Activated T-cell treated with anti-CD3 and anti-CD28 coated beads, Interleukin-2, amount 50 U/mL, for 24 hours (primary cell): Measurements from ENCODE around the gene MDGA2.

Source experiments
- DNase-seq: peaks from one replicate; pipeline ENCODE4 v3.0.0-alpha.2; 2020
- H3K27ac Mint-ChIP-seq: 2 replicates; pipeline ENCODE4 v1.8.0; 2020; ENCODE audit warnings: mild to moderate bottlenecking, mixed read lengths
- H3K27me3 Mint-ChIP-seq: 2 replicates; pipeline ENCODE4 v1.8.0; 2020; ENCODE audit warnings: mixed read lengths
- H3K36me3 Mint-ChIP-seq: 2 replicates; pipeline ENCODE4 v1.8.0; 2020; ENCODE audit warnings: low read depth, mixed read lengths
- H3K4me1 Mint-ChIP-seq: 2 replicates; pipeline ENCODE4 v1.8.0; 2020; ENCODE audit warnings: low read depth, mixed read lengths
- H3K4me3 Mint-ChIP-seq: 2 replicates; pipeline ENCODE4 v1.8.0; 2020; ENCODE audit warnings: mild to moderate bottlenecking, moderate library complexity, mixed read lengths
- H3K9me3 Mint-ChIP-seq: 2 replicates; pipeline ENCODE4 v1.8.0; 2020; ENCODE audit warnings: mixed read lengths

The MDGA2 gene

DNA sequence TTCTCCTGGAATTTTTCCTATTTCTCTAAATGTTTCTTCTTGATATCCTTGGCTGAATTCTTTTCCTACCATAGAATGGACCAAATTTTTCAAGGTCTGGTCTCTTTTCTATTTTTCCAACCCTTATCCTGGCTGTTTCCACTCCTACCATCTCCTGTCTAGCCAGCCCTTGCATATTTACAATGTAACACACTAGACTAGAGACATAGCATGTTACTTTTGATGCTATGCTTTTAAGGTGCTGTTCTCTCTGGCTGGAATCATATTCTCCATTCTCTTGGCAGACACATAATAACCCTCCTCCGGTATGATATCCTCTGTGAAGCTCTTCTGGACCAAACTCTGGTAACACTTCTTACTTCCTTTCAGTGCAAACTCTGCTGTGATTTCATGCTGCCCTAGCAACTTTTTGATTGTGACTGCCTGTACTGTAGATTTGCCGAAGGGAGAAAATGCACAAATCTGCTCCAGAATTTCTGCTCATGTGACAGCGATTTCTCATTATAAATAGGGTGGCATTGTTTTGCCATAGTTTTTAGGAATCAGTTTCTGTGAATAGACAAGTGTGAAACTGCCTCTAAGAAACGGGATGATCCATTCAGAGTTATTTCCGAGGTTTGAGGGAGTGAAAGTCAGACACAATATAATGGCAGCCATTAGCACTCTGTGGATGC lies 284.4 kb downstream of the MDGA2 start:
- Mint-ChIP-seq H3K4me1 (no peaks in the 10 kb centered on the region), H3K9me3 (no peaks in the 10 kb centered on the region), H3K36me3 (no peaks in the 10 kb centered on the region), H3K27me3 (no peaks in the 10 kb centered on the region), H3K4me3 (no peak overlapping the region), H3K27ac (no peak overlapping the region)
- no peak for DNase-seq

DNA sequence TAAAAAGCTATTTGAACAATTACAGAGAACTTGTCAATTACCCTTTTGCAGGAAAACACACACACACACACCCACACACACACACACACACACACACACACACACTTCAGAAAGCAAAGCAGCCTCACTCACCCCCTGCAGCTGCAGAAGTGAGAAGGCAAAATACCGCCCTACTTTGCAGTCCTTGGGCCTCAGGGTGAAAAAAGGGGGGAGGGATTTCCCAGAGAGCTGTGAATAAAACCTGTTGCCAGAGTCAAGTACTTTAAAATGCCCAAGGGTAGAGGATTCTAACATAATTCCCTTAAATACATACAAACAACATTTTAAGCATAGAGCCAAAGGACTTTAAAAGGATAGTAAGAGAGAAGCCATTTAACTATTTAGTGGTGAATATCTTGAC lies 285.9 kb downstream of the MDGA2 start:
- Mint-ChIP-seq H3K4me1 (no peaks in the 10 kb centered on the region), H3K4me3 (no peak overlapping the region), H3K36me3 (no peaks in the 10 kb centered on the region), H3K9me3 (no peaks in the 10 kb centered on the region), H3K27me3 (no peaks in the 10 kb centered on the region), H3K27ac (no peak overlapping the region)
- DNase-seq, result no peak

DNA sequence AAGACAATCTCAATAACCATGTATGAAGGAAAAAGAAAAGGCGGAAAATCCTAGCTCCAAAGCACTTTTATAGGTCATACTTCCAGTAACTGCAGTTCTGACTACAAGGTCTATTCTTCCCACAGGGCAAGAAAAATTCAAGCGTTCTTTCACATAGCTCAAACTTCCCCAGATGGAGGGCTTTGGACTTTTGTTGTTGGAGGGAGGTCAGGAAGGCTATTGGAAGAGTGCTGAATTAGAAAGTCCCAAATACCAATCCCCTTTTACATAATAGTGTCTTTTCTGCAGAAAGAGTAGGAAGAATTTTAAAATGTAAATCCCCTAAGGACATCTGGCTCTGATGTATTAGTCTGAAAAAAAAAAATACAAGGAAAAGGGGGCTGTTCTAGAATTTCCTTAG lies 309.4 kb downstream of the MDGA2 start:
- Mint-ChIP-seq H3K4me1 (no peaks in the 10 kb centered on the region), H3K27ac (no peak overlapping the region), H3K9me3 (peaks cover 8% of the 10 kb centered on the region), H3K27me3 (no peaks in the 10 kb centered on the region), H3K36me3 (no peaks in the 10 kb centered on the region), H3K4me3 (no peak overlapping the region)
- DNase-seq, result no peak

DNA sequence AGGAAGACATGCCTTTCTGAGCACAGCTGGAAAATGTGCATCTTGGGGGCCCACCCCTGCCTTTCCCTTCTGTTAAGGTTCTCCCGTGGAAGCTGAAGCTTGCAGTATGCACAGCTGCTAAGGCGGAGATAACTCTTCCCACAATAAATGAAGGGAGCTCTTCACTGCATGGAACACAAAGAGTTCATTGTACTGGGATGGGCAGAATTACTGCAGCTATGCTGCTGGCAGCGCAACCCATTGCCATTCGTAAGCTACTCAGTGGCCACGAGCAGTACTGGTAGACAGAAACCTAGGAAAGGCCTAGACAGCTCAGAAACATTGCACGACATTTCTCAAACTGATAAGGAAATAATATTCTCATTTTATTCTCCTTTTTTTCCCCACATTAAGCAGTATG lies 310.2 kb downstream of the MDGA2 start:
- Mint-ChIP-seq H3K27ac (no peak overlapping the region), H3K4me1 (no peaks in the 10 kb centered on the region), H3K4me3 (no peak overlapping the region), H3K36me3 (no peaks in the 10 kb centered on the region), H3K27me3 (no peaks in the 10 kb centered on the region), H3K9me3 (peaks cover 13% of the 10 kb centered on the region)
- DNase-seq, result no peak

DNA sequence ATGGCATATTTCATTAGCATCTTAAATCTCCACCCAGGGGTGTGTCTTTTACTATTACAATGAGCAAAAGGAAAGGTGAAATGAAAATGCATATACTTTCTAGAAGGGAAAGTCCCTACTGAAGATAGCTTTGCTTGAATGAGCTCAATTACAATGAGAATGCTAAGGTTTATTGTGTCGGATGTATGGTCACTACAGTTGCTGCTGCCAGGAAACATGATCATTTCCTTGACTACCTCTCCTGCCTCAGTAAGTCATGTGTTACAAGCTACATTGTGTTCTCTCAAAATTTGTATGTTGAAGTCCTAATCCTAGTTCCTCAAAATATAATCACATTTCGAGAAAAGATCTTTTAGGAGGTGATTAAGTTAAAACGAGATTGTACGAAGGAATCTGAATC lies 322.2 kb downstream of the MDGA2 start:
- no peak for DNase-seq
- Mint-ChIP-seq H3K4me1 (no peaks in the 10 kb centered on the region), H3K36me3 (no peaks in the 10 kb centered on the region), H3K27ac (no peak overlapping the region), H3K27me3 (no peaks in the 10 kb centered on the region), H3K9me3 (peaks cover 27% of the 10 kb centered on the region), H3K4me3 (no peak overlapping the region)

DNA sequence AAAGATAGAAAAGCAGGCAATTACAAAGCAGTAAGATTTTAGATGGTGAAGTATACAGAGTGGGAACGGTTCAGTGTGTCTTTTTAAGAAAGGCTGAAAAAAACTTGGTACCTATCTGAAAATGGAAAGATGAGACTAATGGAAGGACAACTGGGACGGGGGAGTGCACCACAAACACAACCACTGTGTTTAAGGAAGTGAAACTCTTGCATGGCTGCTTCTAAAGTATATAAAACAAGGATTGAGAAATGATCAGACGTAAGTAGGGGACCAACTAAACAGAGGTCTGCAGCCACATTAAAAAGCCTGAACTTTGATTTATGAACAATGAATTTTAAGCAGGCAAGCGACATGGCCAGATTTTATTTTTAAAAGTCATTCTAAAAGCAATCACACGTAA lies 328.6 kb downstream of the MDGA2 start:
- Mint-ChIP-seq H3K9me3 (peaks cover 3% of the 10 kb centered on the region), H3K4me1 (no peaks in the 10 kb centered on the region), H3K36me3 (no peaks in the 10 kb centered on the region), H3K27me3 (no peaks in the 10 kb centered on the region), H3K27ac (no peak overlapping the region), H3K4me3 (no peak overlapping the region)
- no peak for DNase-seq

DNA sequence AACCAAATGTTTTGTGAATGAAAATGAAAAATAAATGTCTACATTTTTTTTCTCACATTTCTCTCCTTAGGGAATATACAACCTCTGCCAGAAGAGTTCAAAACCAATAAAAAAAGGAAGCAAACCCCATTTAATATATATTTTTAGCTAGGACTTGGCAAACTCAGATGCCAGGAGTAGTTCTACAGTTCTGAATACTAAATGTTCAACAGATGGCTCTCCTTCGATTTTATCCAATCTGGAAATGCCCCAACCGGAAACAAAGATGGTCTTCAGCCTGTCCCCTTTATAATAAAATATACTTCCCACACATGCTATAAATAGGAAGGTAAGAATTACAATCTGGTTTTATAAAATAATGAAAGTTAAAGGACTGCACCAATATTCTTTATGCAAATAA lies 330.4 kb downstream of the MDGA2 start:
- Mint-ChIP-seq H3K36me3 (no peaks in the 10 kb centered on the region), H3K4me3 (no peak overlapping the region), H3K4me1 (no peaks in the 10 kb centered on the region), H3K9me3 (peaks cover 3% of the 10 kb centered on the region), H3K27me3 (no peaks in the 10 kb centered on the region), H3K27ac (no peak overlapping the region)
- no peak for DNase-seq

DNA sequence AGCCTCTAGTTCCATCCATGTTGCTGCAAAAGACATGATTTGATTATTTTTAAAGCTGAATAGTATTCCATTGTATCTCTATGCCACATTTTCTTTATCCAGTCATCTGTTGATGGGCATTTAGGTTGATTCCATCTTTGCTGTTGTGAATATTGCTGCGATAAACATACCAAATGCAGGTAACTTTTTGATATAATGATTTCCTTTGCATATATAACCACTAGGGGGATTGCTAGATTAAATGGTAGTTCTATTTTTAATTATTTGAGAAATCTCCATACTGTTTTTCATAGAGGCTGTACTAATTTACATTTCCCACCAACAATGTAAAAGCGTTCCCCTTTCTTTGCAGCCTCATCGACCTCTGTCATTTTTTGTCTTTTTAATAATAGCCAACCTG lies 342.5 kb downstream of the MDGA2 start:
- Mint-ChIP-seq H3K9me3 (no peaks in the 10 kb centered on the region), H3K27ac (no peak overlapping the region), H3K27me3 (no peaks in the 10 kb centered on the region), H3K4me3 (no peak overlapping the region), H3K4me1 (no peaks in the 10 kb centered on the region), H3K36me3 (no peaks in the 10 kb centered on the region)
- DNase-seq, result no peak

DNA sequence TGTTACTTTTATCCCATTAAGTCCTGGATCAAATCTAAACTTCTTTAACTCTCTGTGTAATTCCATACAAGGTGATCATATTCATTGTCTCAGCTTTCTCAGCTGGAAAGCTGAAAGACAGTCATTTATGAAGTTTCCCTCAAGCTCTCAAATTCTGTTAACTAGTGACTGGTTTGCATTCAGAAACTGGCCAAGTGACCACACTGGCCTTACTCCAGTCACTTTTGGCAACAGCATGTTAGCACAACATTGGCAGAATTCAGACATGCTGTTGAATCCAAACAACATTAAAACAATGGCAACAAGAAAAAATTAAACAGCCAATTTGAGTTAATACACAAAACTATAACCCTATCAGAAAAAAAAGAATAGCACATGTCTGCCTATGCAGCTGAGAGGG lies 343.3 kb downstream of the MDGA2 start:
- DNase-seq, result no peak
- H3K9me3 Mint-ChIP-seq, result no peaks in the 10 kb centered on the region
- no peak overlapping the region for H3K27ac Mint-ChIP-seq
- no peaks in the 10 kb centered on the region for H3K36me3 Mint-ChIP-seq
- no peaks in the 10 kb centered on the region for H3K27me3 Mint-ChIP-seq
- no peak overlapping the region for H3K4me3 Mint-ChIP-seq
- H3K4me1 Mint-ChIP-seq, result no peaks in the 10 kb centered on the region

DNA sequence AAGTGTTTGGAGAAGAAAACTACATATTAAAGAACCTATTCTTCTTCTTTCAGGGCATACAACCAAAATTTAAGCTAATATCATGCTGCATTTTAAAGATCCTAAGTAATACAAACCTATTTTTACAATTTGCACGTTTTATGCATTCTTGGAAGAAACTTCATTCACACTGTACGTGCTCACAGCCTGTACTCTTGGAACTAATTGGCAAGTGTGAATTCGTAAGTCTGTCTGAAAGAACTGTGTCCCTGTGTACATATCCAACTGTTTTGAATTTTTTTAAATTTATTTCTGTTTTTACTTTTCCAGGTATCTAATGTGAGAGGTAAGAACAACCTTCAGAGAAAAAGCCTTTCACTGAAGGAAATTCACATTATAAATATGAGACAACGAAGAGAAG lies 347.0 kb downstream of the MDGA2 start:
- Mint-ChIP-seq H3K27me3 (no peaks in the 10 kb centered on the region), H3K27ac (no peak overlapping the region), H3K4me3 (no peak overlapping the region), H3K36me3 (no peaks in the 10 kb centered on the region), H3K4me1 (no peaks in the 10 kb centered on the region), H3K9me3 (peaks cover 2% of the 10 kb centered on the region)
- DNase-seq, result no peak

DNA sequence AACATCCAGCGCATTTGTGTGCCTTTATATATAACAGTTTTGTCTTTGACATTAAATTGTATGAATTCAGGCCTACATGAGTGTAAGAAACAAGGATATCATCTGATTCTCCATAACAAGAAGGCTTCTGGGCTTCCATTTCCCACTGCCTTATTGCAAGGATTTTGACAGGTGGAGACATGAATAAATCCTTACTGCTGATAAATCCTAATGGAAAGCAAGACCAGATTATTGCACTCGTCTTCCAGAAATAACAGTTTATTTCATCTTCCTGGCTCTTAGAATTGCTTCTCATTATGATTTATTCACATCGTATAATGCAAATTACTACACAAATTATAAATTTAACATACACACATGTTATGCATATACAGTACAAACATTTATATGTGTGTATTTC lies 348.1 kb downstream of the MDGA2 start:
- Mint-ChIP-seq H3K36me3 (no peaks in the 10 kb centered on the region), H3K4me1 (no peaks in the 10 kb centered on the region), H3K9me3 (peaks cover 2% of the 10 kb centered on the region), H3K27me3 (no peaks in the 10 kb centered on the region), H3K4me3 (no peak overlapping the region), H3K27ac (no peak overlapping the region)
- DNase-seq, result no peak

DNA sequence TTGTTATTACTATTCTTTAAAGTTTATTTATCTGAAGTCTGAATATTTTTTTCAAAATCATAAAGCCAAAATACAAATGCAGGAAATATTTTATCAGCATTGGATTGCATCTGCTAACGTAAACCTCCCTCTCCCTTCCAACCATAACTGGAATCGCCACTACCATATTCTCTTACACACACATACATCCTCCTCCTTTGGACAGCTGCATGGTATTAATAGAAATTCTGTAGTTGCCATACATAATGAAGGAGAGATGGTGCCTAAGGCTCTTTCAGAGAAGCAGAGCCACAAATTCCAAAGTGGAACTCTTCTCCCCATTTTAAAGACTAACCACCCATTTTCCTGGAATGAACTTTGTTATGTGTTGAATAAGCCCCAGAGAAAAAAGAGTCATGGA lies 352.7 kb downstream of the MDGA2 start:
- Mint-ChIP-seq H3K4me3 (no peak overlapping the region), H3K27me3 (no peaks in the 10 kb centered on the region), H3K36me3 (no peaks in the 10 kb centered on the region), H3K27ac (no peak overlapping the region), H3K4me1 (no peaks in the 10 kb centered on the region), H3K9me3 (peaks cover 5% of the 10 kb centered on the region)
- DNase-seq, result no peak

DNA sequence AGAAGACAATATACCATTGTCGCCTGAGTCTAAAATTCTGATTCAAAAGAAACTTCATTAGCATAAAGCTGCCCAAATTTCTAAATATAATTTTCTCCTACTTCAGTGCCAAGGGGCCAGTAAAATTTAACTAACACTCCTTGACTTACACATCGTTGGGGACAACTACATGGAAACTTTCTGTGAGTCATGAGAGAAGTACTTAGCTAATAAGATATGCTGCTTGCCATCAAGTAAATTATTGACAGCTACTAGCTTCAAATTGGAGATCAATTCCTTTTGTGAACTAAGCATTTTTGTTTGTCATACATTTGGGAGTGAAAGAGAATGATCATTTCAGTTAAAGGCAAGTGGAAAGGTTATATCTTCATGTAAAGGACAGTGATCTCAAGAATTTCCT lies 373.3 kb downstream of the MDGA2 start:
- peaks cover 9% of the 10 kb centered on the region for H3K9me3 Mint-ChIP-seq

DNA sequence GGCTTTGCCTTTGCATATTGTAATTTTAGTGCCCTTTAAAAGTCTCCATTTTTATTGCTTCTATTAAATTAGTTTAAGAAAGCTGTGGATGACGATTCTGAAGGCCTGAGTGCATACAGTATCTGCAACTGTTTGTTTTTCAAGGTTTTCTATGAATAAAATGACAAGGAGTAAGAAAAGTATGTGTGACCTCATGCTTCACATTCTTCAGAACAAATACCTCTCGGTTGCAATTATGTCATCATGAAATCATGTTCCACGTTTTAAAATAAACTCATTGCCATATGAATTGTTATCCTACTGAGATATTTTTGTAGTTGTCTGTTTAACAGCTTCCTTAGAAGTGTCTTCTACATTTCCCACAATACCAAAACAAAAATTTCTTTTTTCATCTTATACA lies 374.6 kb downstream of the MDGA2 start:
- H3K4me1 Mint-ChIP-seq, result no peaks in the 10 kb centered on the region
- no peak overlapping the region for H3K4me3 Mint-ChIP-seq
- no peaks in the 10 kb centered on the region for H3K27me3 Mint-ChIP-seq
- H3K27ac Mint-ChIP-seq, result no peak overlapping the region
- H3K9me3 Mint-ChIP-seq, result peaks cover 12% of the 10 kb centered on the region
- no peaks in the 10 kb centered on the region for H3K36me3 Mint-ChIP-seq
- no peak for DNase-seq

More for the DNA sequence above, 373.3 kb downstream of the MDGA2 start:
- H3K27ac Mint-ChIP-seq, result no peak overlapping the region
- no peaks in the 10 kb centered on the region for H3K27me3 Mint-ChIP-seq
- DNase-seq, result no peak
- no peaks in the 10 kb centered on the region for H3K36me3 Mint-ChIP-seq
- no peak overlapping the region for H3K4me3 Mint-ChIP-seq
- H3K4me1 Mint-ChIP-seq, result no peaks in the 10 kb centered on the region

DNA sequence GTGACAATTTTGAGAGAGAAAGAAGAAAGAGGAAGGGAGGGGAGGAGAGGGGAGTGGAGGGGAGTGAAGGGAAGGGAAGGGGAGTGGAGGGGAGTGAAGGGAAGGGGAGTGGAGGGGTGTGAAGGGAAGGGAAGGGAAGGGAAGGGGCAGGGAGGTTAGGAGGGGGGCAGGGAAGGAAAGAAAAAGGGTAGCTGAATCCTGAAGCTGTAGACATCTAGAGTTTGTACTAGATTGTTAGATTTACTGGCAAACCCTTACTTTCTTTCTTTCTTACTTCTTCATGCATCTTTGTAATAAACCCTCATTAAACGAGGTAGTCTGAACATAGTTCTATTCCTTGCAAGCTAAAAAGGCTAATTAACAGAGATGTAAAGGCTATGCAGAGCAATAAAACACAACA lies 378.0 kb downstream of the MDGA2 start:
- H3K27ac Mint-ChIP-seq, result no peak overlapping the region
- no peaks in the 10 kb centered on the region for H3K36me3 Mint-ChIP-seq
- H3K4me1 Mint-ChIP-seq, result no peaks in the 10 kb centered on the region
- no peak for DNase-seq
- no peaks in the 10 kb centered on the region for H3K27me3 Mint-ChIP-seq
- peaks cover 15% of the 10 kb centered on the region for H3K9me3 Mint-ChIP-seq
- no peak overlapping the region for H3K4me3 Mint-ChIP-seq

DNA sequence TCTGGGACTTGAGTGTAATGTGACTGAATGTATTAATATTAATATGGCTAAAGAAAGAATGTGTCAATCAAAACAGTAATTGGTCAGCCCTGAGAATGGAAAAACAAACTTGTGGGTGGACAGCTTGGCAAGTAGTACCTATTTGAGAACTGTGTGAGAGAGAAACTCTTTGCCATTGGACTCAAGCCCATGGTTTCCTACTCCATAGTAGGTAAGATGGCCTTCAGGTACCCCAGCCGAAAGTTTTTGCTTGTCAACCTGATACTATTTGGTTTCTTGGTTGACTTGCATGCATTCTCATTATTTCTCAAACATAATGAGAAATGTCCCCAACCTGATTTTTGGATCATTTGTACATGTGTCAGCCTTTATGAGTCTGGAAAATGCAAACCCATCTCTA lies 391.1 kb downstream of the MDGA2 start:
- Mint-ChIP-seq H3K27me3 (no peaks in the 10 kb centered on the region), H3K9me3 (no peaks in the 10 kb centered on the region), H3K36me3 (no peaks in the 10 kb centered on the region), H3K4me3 (no peak overlapping the region), H3K4me1 (no peaks in the 10 kb centered on the region), H3K27ac (no peak overlapping the region)
- DNase-seq, result no peak
